ENCODE data around the gene IGSF3.
"Not testable (repeated sequence)": the region's sequence is repeated elsewhere in the genome, so short reads cannot be mapped to it uniquely, and the experiment has no call there.

The IGSF3 gene

GRCh38 chr1:116637583-116637982 lies 29.9 kb downstream of the IGSF3 start:
- H4K8ac ChIP-seq (ENCODE audit: low read length); H3K4me2 ChIP-seq (ENCODE audit: low read length, poor library complexity, severe bottlenecking); H3K36me3 ChIP-seq (ENCODE audit: control insufficient read depth in 1 of 2, insufficient read depth in 2 of 2, low read depth in 1 of 2, low read length in 2 of 2); DNase-seq; H2BK120ac ChIP-seq (ENCODE audit: low read depth, low read length); H2AK5ac ChIP-seq (ENCODE audit: low read length, severe bottlenecking); H2BK12ac ChIP-seq (ENCODE audit: low read length in 2 of 2); H3K4ac ChIP-seq (ENCODE audit: low read depth in 1 of 2, low read length in 2 of 2); H3K27me3 ChIP-seq (ENCODE audit: control insufficient read depth in 1 of 2, insufficient read depth in 1 of 2, low read length in 2 of 2); H3K9me3 ChIP-seq (ENCODE audit: control insufficient read depth, low read length); H3K27ac ChIP-seq (ENCODE audit: low read length, poor library complexity, severe bottlenecking); H3K79me1 ChIP-seq (replicated peaks; ENCODE audit: low read length, poor library complexity, severe bottlenecking); H3K4me1 ChIP-seq (ENCODE audit: control insufficient read depth, insufficient read depth, low read depth, low read length); H2BK5ac ChIP-seq (ENCODE audit: low read depth, low read length, poor library complexity, severe bottlenecking); H2BK15ac ChIP-seq (ENCODE audit: low read depth, poor library complexity, severe bottlenecking); H3K23ac ChIP-seq (ENCODE audit: low read length in 2 of 2); H4K91ac ChIP-seq (ENCODE audit: low read length); H3K18ac ChIP-seq (ENCODE audit: low read depth in 1 of 2, low read length in 2 of 2); H2AFZ ChIP-seq (ENCODE audit: low read depth, low read length); H3K4me3 ChIP-seq (ENCODE audit: insufficient read depth in 1 of 2, low read depth in 1 of 2, low read length in 2 of 2); H3K14ac ChIP-seq (ENCODE audit: low read length in 2 of 2); H3K9ac ChIP-seq (ENCODE audit: low read length): not testable (repeated sequence)
- 75% methylated on average over 2 of the region's 2 CpGs for WGBS

GRCh38 chr1:116636584-116636983 lies 30.9 kb downstream of the IGSF3 start:
- not testable (repeated sequence) for H3K27ac ChIP-seq (ENCODE audit: low read length, poor library complexity, severe bottlenecking); H3K4me2 ChIP-seq (ENCODE audit: low read length, poor library complexity, severe bottlenecking); DNase-seq; H4K91ac ChIP-seq (ENCODE audit: low read length); H2BK5ac ChIP-seq (ENCODE audit: low read depth, low read length, poor library complexity, severe bottlenecking); H3K9ac ChIP-seq (ENCODE audit: low read length); H3K14ac ChIP-seq (ENCODE audit: low read length in 2 of 2); H3K4me3 ChIP-seq (ENCODE audit: insufficient read depth in 1 of 2, low read depth in 1 of 2, low read length in 2 of 2); H3K18ac ChIP-seq (ENCODE audit: low read depth in 1 of 2, low read length in 2 of 2); H2AK5ac ChIP-seq (ENCODE audit: low read length, severe bottlenecking); H2BK12ac ChIP-seq (ENCODE audit: low read length in 2 of 2); H3K36me3 ChIP-seq (ENCODE audit: control insufficient read depth in 1 of 2, insufficient read depth in 2 of 2, low read depth in 1 of 2, low read length in 2 of 2); H2BK120ac ChIP-seq (ENCODE audit: low read depth, low read length); H3K27me3 ChIP-seq (ENCODE audit: control insufficient read depth in 1 of 2, insufficient read depth in 1 of 2, low read length in 2 of 2); H2AFZ ChIP-seq (ENCODE audit: low read depth, low read length); H3K23ac ChIP-seq (ENCODE audit: low read length in 2 of 2); H3K4ac ChIP-seq (ENCODE audit: low read depth in 1 of 2, low read length in 2 of 2); H4K8ac ChIP-seq (ENCODE audit: low read length); H2BK15ac ChIP-seq (ENCODE audit: low read depth, poor library complexity, severe bottlenecking); H3K4me1 ChIP-seq (ENCODE audit: control insufficient read depth, insufficient read depth, low read depth, low read length); H3K79me1 ChIP-seq (replicated peaks; ENCODE audit: low read length, poor library complexity, severe bottlenecking); H3K9me3 ChIP-seq (ENCODE audit: control insufficient read depth, low read length)
- 92% methylated on average over 2 of the region's 6 CpGs for WGBS

GRCh38 chr1:116634386-116634785 lies 33.1 kb downstream of the IGSF3 start:
- H3K4ac ChIP-seq (ENCODE audit: low read depth in 1 of 2, low read length in 2 of 2); DNase-seq; H3K18ac ChIP-seq (ENCODE audit: low read depth in 1 of 2, low read length in 2 of 2); H3K4me3 ChIP-seq (ENCODE audit: insufficient read depth in 1 of 2, low read depth in 1 of 2, low read length in 2 of 2); H3K27me3 ChIP-seq (ENCODE audit: control insufficient read depth in 1 of 2, insufficient read depth in 1 of 2, low read length in 2 of 2); H3K27ac ChIP-seq (ENCODE audit: low read length, poor library complexity, severe bottlenecking); H3K14ac ChIP-seq (ENCODE audit: low read length in 2 of 2); H3K23ac ChIP-seq (ENCODE audit: low read length in 2 of 2); H2BK12ac ChIP-seq (ENCODE audit: low read length in 2 of 2); H2BK5ac ChIP-seq (ENCODE audit: low read depth, low read length, poor library complexity, severe bottlenecking); H2AFZ ChIP-seq (ENCODE audit: low read depth, low read length); H4K8ac ChIP-seq (ENCODE audit: low read length); H3K4me2 ChIP-seq (ENCODE audit: low read length, poor library complexity, severe bottlenecking); H2BK120ac ChIP-seq (ENCODE audit: low read depth, low read length); H3K4me1 ChIP-seq (ENCODE audit: control insufficient read depth, insufficient read depth, low read depth, low read length); H2AK5ac ChIP-seq (ENCODE audit: low read length, severe bottlenecking); H4K91ac ChIP-seq (ENCODE audit: low read length); H3K79me1 ChIP-seq (replicated peaks; ENCODE audit: low read length, poor library complexity, severe bottlenecking); H3K9ac ChIP-seq (ENCODE audit: low read length); H2BK15ac ChIP-seq (ENCODE audit: low read depth, poor library complexity, severe bottlenecking); H3K9me3 ChIP-seq (ENCODE audit: control insufficient read depth, low read length); H3K36me3 ChIP-seq (ENCODE audit: control insufficient read depth in 1 of 2, insufficient read depth in 2 of 2, low read depth in 1 of 2, low read length in 2 of 2): not testable (repeated sequence)
- WGBS = 87% methylated on average over 4 of the region's 4 CpGs

GRCh38 chr1:116631996-116632925 lies 35.3 kb downstream of the IGSF3 start:
- not testable (repeated sequence) for H3K27ac ChIP-seq (ENCODE audit: low read length, poor library complexity, severe bottlenecking); H3K4ac ChIP-seq (ENCODE audit: low read depth in 1 of 2, low read length in 2 of 2); H4K91ac ChIP-seq (ENCODE audit: low read length); DNase-seq; H3K14ac ChIP-seq (ENCODE audit: low read length in 2 of 2); H3K9ac ChIP-seq (ENCODE audit: low read length); H3K18ac ChIP-seq (ENCODE audit: low read depth in 1 of 2, low read length in 2 of 2); H2BK15ac ChIP-seq (ENCODE audit: low read depth, poor library complexity, severe bottlenecking); H3K36me3 ChIP-seq (ENCODE audit: control insufficient read depth in 1 of 2, insufficient read depth in 2 of 2, low read depth in 1 of 2, low read length in 2 of 2); H3K4me3 ChIP-seq (ENCODE audit: insufficient read depth in 1 of 2, low read depth in 1 of 2, low read length in 2 of 2); H2BK120ac ChIP-seq (ENCODE audit: low read depth, low read length); H2BK12ac ChIP-seq (ENCODE audit: low read length in 2 of 2); H3K27me3 ChIP-seq (ENCODE audit: control insufficient read depth in 1 of 2, insufficient read depth in 1 of 2, low read length in 2 of 2); H4K8ac ChIP-seq (ENCODE audit: low read length); H3K9me3 ChIP-seq (ENCODE audit: control insufficient read depth, low read length); H3K79me1 ChIP-seq (replicated peaks; ENCODE audit: low read length, poor library complexity, severe bottlenecking); H2AFZ ChIP-seq (ENCODE audit: low read depth, low read length); H3K4me1 ChIP-seq (ENCODE audit: control insufficient read depth, insufficient read depth, low read depth, low read length); H3K23ac ChIP-seq (ENCODE audit: low read length in 2 of 2); H2BK5ac ChIP-seq (ENCODE audit: low read depth, low read length, poor library complexity, severe bottlenecking); H3K4me2 ChIP-seq (ENCODE audit: low read length, poor library complexity, severe bottlenecking); H2AK5ac ChIP-seq (ENCODE audit: low read length, severe bottlenecking)
- WGBS = 45% methylated on average over 8 of the region's 10 CpGs
